Esophagus muscularis mucosa (tissue), 3 donors: ENCODE data around the gene ARHGEF2.

ENCODE experiments used
- POLR2A ChIP-seq: fragments of 450-650 bp; IDR thresholded peaks from one replicate; pipeline ENCODE4 v1.6.1; 2017; ENCODE audit warnings: antibody characterized with exemption, moderate library complexity, mild to moderate bottlenecking, low read depth
- POLR2AphosphoS5 ChIP-seq, 2 donors: sonication (generic); formaldehyde crosslinking; IDR thresholded peaks; one replicate each; pipeline ENCODE4 v1.6.1; 2017; ENCODE audit warnings: antibody characterized with exemption in 2 of 2
- TF ChIP-seq, protein P1 (sequence below), 3 experiments: fragments of 200-600 bp in 2 of 3; fragments of 450-650 bp in 1 of 3; sonication (generic) in 2 of 3; IDR thresholded peaks; one replicate each; pipeline ENCODE4 v1.5.1; 2017 to 2019; ENCODE audit warnings: antibody characterized with exemption in 3 of 3, mild to moderate bottlenecking in 2 of 3, moderate library complexity in 1 of 3

- TF ChIP-seq, protein P1, sequence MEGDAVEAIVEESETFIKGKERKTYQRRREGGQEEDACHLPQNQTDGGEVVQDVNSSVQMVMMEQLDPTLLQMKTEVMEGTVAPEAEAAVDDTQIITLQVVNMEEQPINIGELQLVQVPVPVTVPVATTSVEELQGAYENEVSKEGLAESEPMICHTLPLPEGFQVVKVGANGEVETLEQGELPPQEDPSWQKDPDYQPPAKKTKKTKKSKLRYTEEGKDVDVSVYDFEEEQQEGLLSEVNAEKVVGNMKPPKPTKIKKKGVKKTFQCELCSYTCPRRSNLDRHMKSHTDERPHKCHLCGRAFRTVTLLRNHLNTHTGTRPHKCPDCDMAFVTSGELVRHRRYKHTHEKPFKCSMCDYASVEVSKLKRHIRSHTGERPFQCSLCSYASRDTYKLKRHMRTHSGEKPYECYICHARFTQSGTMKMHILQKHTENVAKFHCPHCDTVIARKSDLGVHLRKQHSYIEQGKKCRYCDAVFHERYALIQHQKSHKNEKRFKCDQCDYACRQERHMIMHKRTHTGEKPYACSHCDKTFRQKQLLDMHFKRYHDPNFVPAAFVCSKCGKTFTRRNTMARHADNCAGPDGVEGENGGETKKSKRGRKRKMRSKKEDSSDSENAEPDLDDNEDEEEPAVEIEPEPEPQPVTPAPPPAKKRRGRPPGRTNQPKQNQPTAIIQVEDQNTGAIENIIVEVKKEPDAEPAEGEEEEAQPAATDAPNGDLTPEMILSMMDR (IDR thresholded peaks at IDR 0.05), result no peak
- no peak for TF ChIP-seq POLR2A
- peak in 1 of 2 donors; percentile 11 for TF ChIP-seq POLR2AphosphoS5 (IDR thresholded peaks at IDR 0.05)
Measured at GRCh38 chr1:155962599-155963211, 15.6 kb downstream of the ARHGEF2 start.
